ENCODE data around the gene MEI4. TPM values are rescaled to one million over a fixed set of nuclear protein-coding genes. Genes with fewer than 3 reads are reported as not detected.

Gene MEI4
- total and polyA plus RNA-seq, 10 of the 15 experiments (the other 5 are each of a cell fraction or from before 2014, with no cell fraction given), result 0.03 to 0.04 (median 0.03) TPM; not detected in 7

DNA sequence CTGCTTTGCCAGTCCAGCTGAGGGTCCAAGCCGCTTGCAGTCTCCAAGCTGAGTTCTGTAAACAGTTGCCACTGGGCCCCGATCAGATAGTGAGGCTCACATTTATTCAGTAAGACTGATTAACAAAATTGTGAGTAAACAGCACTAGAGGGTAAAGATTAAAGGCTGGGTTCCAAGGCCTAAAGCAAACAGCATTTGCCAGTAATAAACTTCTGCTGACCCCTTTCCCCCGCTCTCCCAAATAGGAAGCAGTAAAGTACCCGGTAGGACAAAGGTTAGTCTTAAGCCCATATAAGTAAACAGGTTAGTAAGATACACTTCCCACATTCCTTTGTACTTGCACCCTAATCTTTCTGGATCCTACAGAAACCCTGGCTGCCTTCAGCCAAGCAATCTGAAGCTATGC, 181.8 kb downstream of the MEI4 start (continued):
- TF ChIP-seq SUPT20H (IDR thresholded peaks at IDR 0.05; ENCODE audit: borderline replicate concordance, control insufficient read depth, low read depth, low read length), result no peak
- no peak for TF ChIP-seq KDM1A (IDR thresholded peaks at IDR 0.05; ENCODE audit: borderline replicate concordance)
- TF ChIP-seq MYB (IDR thresholded peaks at IDR 0.05; ENCODE audit: borderline replicate concordance, low read depth, low read length), result no peak
- no peak for TF ChIP-seq RB1 (IDR thresholded peaks at IDR 0.05; ENCODE audit: borderline replicate concordance)
- no peak for TF ChIP-seq STAT3 (IDR thresholded peaks at IDR 0.05; ENCODE audit: low read depth, low read length)
- no peak for TF ChIP-seq RFX5 (IDR thresholded peaks at IDR 0.05; ENCODE audit: low read depth, low read length)
- TF ChIP-seq, protein P1, sequence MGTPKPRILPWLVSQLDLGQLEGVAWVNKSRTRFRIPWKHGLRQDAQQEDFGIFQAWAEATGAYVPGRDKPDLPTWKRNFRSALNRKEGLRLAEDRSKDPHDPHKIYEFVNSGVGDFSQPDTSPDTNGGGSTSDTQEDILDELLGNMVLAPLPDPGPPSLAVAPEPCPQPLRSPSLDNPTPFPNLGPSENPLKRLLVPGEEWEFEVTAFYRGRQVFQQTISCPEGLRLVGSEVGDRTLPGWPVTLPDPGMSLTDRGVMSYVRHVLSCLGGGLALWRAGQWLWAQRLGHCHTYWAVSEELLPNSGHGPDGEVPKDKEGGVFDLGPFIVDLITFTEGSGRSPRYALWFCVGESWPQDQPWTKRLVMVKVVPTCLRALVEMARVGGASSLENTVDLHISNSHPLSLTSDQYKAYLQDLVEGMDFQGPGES (IDR thresholded peaks at IDR 0.05), result no peak
- TF ChIP-seq WRNIP1 (IDR thresholded peaks at IDR 0.05; ENCODE audit: borderline replicate concordance, low read depth, low read length), result no peak
- no peak for TF ChIP-seq ETV6 (conservative IDR thresholded peaks at IDR 0.05 in 1 of 2, IDR thresholded peaks at IDR 0.05 in 1 of 2; ENCODE audit: borderline replicate concordance in 1 of 2, low read depth in 1 of 2)
- TF ChIP-seq RAD51 (IDR thresholded peaks at IDR 0.05), result no peak
- no peak for TF ChIP-seq SPI1 (IDR thresholded peaks at IDR 0.05; ENCODE audit: borderline replicate concordance, insufficient read depth, low read depth, low read length)
- TF ChIP-seq CHD2 (IDR thresholded peaks at IDR 0.05; ENCODE audit: borderline replicate concordance, low read depth, low read length), result no peak

All from GM12878 (cell line).